Measurements from ENCODE around the gene LPP. TPM values are rescaled to one million over a fixed set of nuclear protein-coding genes. Genes with fewer than 3 reads are reported as not detected.

The LPP gene
- total and polyA plus RNA-seq, 9 of the 15 experiments (the other 6 are each of a cell fraction or from before 2014, with no cell fraction given), result 0.07 to 0.18 TPM; not detected in 7

- DNase-seq (ENCODE audit: extremely low read depth in 1 of 4, low spot score in 3 of 4), result no peak
- FAIRE-seq, result no peak
- Histone ChIP-seq H3K9me1 (ENCODE audit: control insufficient read depth, insufficient read depth, low read length) (no peaks in the 10 kb centered on the region), H2AFZ (ENCODE audit: low read depth, low read length) (no peak overlapping the region), H3K9ac (ENCODE audit: insufficient read depth in 1 of 2, low read depth in 2 of 2, low read length in 2 of 2) (no peak overlapping the region), H3K36me3 (ENCODE audit: control insufficient read depth, insufficient read depth, low read length) (no peaks in the 10 kb centered on the region), H3K79me2 (ENCODE audit: control insufficient read depth, insufficient read depth, low read length) (no peaks in the 10 kb centered on the region), H3K4me2 (ENCODE audit: insufficient read depth, low read length) (no peak overlapping the region), H3K27me3 (ENCODE audit: control insufficient read depth in 2 of 2, insufficient read depth in 2 of 2, low read length in 2 of 2) (no peaks in the 10 kb centered on the region), H3K4me3 (no peak overlapping the region), H3K27ac (ENCODE audit: extremely low read depth, low read depth, low read length) (no peak overlapping the region), H4K20me1 (replicated peaks; ENCODE audit: control insufficient read depth, insufficient read depth, low read length) (no peaks in the 10 kb centered on the region), H3K9me3 (replicated peaks; ENCODE audit: control insufficient read depth, insufficient read depth, low read depth, low read length) (no peaks in the 10 kb centered on the region), H3K4me1 (replicated peaks in 1 of 2; ENCODE audit: control insufficient read depth in 2 of 2, insufficient read depth in 2 of 2, low read length in 2 of 2) (no peaks in the 10 kb centered on the region)
- BruUV-seq (replicated peaks), result no TSS peak
- ChIA-PET CTCF (ENCODE audit: low intra/inter-chr PET ratio) (no interaction called here), POLR2A (no interaction called here)
- in situ Hi-C loops (cut with MboI), result no loop called here
- intact Hi-C loops (cut with micrococcal nuclease), result no loop called here
- no CpG with 5 or more reads among the region's 1 CpG for WGBS (ENCODE audit: insufficient coverage, low coverage, missing lambda C conversion rate)
- no peak for TF ChIP-seq HNRNPLL (IDR thresholded peaks at IDR 0.05; ENCODE audit: low read depth, low read length, poor library complexity, severe bottlenecking)
- no peak for TF ChIP-seq PML (IDR thresholded peaks at IDR 0.05; ENCODE audit: low read length)
- no peak for TF ChIP-seq SUPT5H (IDR thresholded peaks at IDR 0.05)
- TF ChIP-seq, protein P1, sequence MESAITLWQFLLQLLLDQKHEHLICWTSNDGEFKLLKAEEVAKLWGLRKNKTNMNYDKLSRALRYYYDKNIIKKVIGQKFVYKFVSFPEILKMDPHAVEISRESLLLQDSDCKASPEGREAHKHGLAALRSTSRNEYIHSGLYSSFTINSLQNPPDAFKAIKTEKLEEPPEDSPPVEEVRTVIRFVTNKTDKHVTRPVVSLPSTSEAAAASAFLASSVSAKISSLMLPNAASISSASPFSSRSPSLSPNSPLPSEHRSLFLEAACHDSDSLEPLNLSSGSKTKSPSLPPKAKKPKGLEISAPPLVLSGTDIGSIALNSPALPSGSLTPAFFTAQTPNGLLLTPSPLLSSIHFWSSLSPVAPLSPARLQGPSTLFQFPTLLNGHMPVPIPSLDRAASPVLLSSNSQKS (CRISPR knock-in tag; IDR thresholded peaks at IDR 0.05), result no peak
- no peak for TF ChIP-seq FOXK2 (conservative IDR thresholded peaks at IDR 0.05 in 1 of 2, IDR thresholded peaks at IDR 0.05 in 1 of 2; ENCODE audit: low read depth in 2 of 2)
- no peak for TF ChIP-seq NFE2 (IDR thresholded peaks at IDR 0.05; ENCODE audit: low read depth)
- no peak for TF ChIP-seq SP2 (IDR thresholded peaks at IDR 0.05; ENCODE audit: extremely low read depth, low read depth, low read length, poor library complexity, severe bottlenecking)
- ATAC-seq, result no peak
Measured at GRCh38 chr3:188904670-188905069, 750.7 kb downstream of the LPP start.

All from K562 (cell line).